AG04450 (cell line): ENCODE results near the gene NTF4. TPM values are rescaled to one million over a fixed set of nuclear protein-coding genes. Genes with fewer than 3 reads are reported as not detected.
"Not testable (repeated sequence)": the region's sequence is repeated elsewhere in the genome, so short reads cannot be mapped to it uniquely, and the experiment has no call there.

Experiments used
- CTCF ChIA-PET: fragments of 300-600, 350-600 bp; formaldehyde crosslinking; extraction: SDS; loops from one replicate; lab custom pipeline; 2022; ENCODE audit warnings: antibody characterized with exemption, inconsistent platforms; lab: Charles Lee
- POLR2A ChIA-PET: fragments of 350-600 bp; formaldehyde crosslinking; extraction: SDS; loops from one replicate; lab custom pipeline; 2021; ENCODE audit warnings: antibody characterized with exemption, inconsistent platforms; lab: Yijun Ruan, JAX
- DNase-seq: peaks from one replicate; pipeline ENCODE4 v3.0.0-alpha.2; 2011; ENCODE audit warnings: low read depth, low spot score
- H3K27ac ChIP-seq: one replicate; pipeline ENCODE4 v1.5.1; 2012; ENCODE audit warnings: low read depth, low read length, control low read depth
- H3K27me3 ChIP-seq: one replicate; pipeline ENCODE4 v1.6.0; 2012; ENCODE audit warnings: low read length; ENCODE audit not compliant: control insufficient read depth, insufficient read depth
- H3K4me3 ChIP-seq: 2 replicates; pipeline ENCODE4 v1.5.1; 2011; ENCODE audit warnings: mild to moderate bottlenecking, low read depth, low read length, control low read depth
- H3K9me3 ChIP-seq: 2 replicates; pipeline ENCODE4 v1.5.1; 2012; ENCODE audit warnings: low read length; ENCODE audit not compliant: control insufficient read depth, insufficient read depth
- polyA plus RNA-seq: library from polyadenylated mRNA; depleted of rRNA; stranded (reverse); fragments of >200 nt; gene quantifications from 2 replicates; pipeline ENCODE4 v1.2.3, GENCODE V29; 2011
- TF ChIP-seq, protein P1 (sequence below): IDR thresholded peaks from 2 replicates; pipeline ENCODE4 v1.5.1; 2011; ENCODE audit warnings: low read depth, low read length, control low read depth, inconsistent platforms

The NTF4 gene
- polyA plus RNA-seq, 1 experiment, result 0.09 TPM

GRCh38 chr19:49038111-49038510 lies 26.5 kb downstream of the NTF4 start:
- CTCF ChIA-PET, H3K27me3 ChIP-seq, POLR2A ChIA-PET, H3K4me3 ChIP-seq, H3K27ac ChIP-seq, H3K9me3 ChIP-seq, DNase-seq: not testable (repeated sequence)

DNA sequence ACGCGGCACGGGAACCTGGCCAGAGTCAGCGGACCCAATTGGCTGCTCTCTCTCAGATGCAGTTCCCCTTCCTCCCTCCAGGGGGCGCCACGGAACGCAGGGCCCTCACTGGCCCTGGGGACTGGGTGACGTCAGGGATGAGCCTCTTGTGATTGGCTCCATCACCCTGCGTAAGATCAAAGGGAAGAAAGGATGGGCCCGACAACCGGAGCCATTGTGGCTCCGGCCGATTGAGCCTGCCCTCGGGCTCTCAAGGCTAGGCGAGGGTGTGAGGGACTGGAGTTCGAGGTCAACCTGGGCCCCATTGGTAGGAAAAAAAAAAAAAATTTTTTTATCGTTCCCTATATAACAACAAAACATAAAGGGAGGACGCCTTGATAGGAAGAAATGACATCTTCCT lies 27.8 kb downstream of the NTF4 start, which contains the start of gene CGB1:
Gene CGB1 (minus strand): TSS at position 81 of the 400 bp plus-strand sequence. CDS start 184 bp downstream, outside the sequence.
- TF ChIP-seq, protein P1, sequence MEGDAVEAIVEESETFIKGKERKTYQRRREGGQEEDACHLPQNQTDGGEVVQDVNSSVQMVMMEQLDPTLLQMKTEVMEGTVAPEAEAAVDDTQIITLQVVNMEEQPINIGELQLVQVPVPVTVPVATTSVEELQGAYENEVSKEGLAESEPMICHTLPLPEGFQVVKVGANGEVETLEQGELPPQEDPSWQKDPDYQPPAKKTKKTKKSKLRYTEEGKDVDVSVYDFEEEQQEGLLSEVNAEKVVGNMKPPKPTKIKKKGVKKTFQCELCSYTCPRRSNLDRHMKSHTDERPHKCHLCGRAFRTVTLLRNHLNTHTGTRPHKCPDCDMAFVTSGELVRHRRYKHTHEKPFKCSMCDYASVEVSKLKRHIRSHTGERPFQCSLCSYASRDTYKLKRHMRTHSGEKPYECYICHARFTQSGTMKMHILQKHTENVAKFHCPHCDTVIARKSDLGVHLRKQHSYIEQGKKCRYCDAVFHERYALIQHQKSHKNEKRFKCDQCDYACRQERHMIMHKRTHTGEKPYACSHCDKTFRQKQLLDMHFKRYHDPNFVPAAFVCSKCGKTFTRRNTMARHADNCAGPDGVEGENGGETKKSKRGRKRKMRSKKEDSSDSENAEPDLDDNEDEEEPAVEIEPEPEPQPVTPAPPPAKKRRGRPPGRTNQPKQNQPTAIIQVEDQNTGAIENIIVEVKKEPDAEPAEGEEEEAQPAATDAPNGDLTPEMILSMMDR, result peak; percentile 49
- H3K4me3 ChIP-seq, CTCF ChIA-PET, H3K27ac ChIP-seq, H3K27me3 ChIP-seq, POLR2A ChIA-PET, DNase-seq, H3K9me3 ChIP-seq: not testable (repeated sequence)

- H3K27ac ChIP-seq, DNase-seq, POLR2A ChIA-PET, CTCF ChIA-PET, H3K4me3 ChIP-seq, H3K27me3 ChIP-seq, H3K9me3 ChIP-seq: not testable (repeated sequence)
- TF ChIP-seq, protein P1, result peak; percentile 30; the same call in 1 of the 2 replicates
Measured at GRCh38 chr19:49031642-49032301, 32.8 kb downstream of the NTF4 start, which contains the start of gene CGB2. TSS of gene CGB2 (plus strand) at chr19:49031890. CDS start at chr19:49032096, 206 bp downstream.

GRCh38 chr19:49030323-49030722 lies 34.3 kb downstream of the NTF4 start:
- POLR2A ChIA-PET, H3K27me3 ChIP-seq, H3K4me3 ChIP-seq, DNase-seq, H3K9me3 ChIP-seq, H3K27ac ChIP-seq: not testable (repeated sequence)
- CTCF ChIA-PET, result interaction anchor here (1.1 kb wide), 1 partner anchor 37 kb away, joined by 3 read pairs; the partner anchor contains the start of gene RUVBL2

DNA sequence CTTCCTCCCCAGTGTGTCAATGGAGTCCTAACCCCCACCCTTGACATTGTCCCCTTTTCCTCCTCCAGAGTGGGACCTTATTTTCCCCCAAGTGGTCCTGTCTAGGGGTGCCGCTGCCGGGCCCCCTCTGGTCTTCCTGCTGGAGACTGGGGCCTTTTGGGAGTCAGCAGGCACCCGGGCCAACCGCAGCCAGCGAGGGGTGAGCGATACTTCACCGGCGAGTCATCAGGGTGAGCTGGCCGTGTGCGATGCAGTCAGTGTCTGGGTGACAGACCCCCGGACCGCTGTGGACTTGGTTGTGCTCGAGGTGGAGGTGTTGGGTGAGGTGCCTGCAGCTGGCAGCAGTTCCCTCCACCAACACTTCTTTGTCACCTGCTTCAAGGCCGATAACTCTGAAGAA lies 34.9 kb downstream of the NTF4 start:
- H3K27me3 ChIP-seq, H3K27ac ChIP-seq, DNase-seq, H3K9me3 ChIP-seq, POLR2A ChIA-PET, H3K4me3 ChIP-seq: not testable (repeated sequence)
- CTCF ChIA-PET, result interaction anchor here (1.1 kb wide), 1 partner anchor 36 kb away, joined by 3 read pairs; the partner anchor contains the start of gene RUVBL2

GRCh38 chr19:49028686-49029085 lies 35.9 kb downstream of the NTF4 start:
- H3K9me3 ChIP-seq, CTCF ChIA-PET, H3K4me3 ChIP-seq, H3K27me3 ChIP-seq, DNase-seq, H3K27ac ChIP-seq, POLR2A ChIA-PET: not testable (repeated sequence)

- H3K27ac ChIP-seq, CTCF ChIA-PET, POLR2A ChIA-PET: not testable (repeated sequence)
Measured at GRCh38 chr19:49025599-49025998, 39.0 kb downstream of the NTF4 start.

GRCh38 chr19:49025088-49025487 lies 39.5 kb downstream of the NTF4 start:
- POLR2A ChIA-PET, H3K27ac ChIP-seq, CTCF ChIA-PET, H3K9me3 ChIP-seq, H3K4me3 ChIP-seq, H3K27me3 ChIP-seq, DNase-seq: not testable (repeated sequence)

More at GRCh38 chr19:49025599-49025998, 39.0 kb downstream of the NTF4 start:
- H3K27me3 ChIP-seq, H3K9me3 ChIP-seq, DNase-seq, H3K4me3 ChIP-seq: not testable (repeated sequence)

DNA sequence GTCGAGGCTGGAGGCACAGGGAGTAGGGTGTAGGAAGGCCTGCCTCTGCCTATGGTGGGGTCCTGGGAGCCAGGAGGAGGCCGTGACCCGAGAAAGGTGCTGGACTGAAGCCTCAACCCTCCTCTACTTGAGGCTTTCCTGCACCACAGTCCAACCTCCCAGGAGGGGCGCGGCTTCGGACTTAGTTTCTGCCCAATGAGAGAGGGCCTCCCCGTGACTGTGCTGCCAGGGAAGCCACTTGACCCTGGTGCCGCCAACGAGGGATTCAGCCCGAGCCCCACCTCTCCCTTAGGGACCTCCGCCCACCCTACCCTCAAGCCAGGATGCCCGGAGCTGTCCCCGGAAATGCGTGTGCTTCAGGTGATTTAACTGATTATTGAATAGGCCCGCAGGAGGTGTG lies 40.4 kb downstream of the NTF4 start, which contains the start of gene CGB3:
Gene CGB3 (minus strand): TSS at position 101 of the 400 bp plus-strand sequence. CDS start 362 bp downstream, outside the sequence.
- H3K27me3 ChIP-seq, H3K27ac ChIP-seq, POLR2A ChIA-PET, H3K4me3 ChIP-seq, CTCF ChIA-PET, DNase-seq, H3K9me3 ChIP-seq: not testable (repeated sequence)
